Nephron (organoid): ENCODE data around the gene CGN.

Experiments used
- H3K27ac Mint-ChIP-seq, 3 experiments: 2 replicates each; pipeline ENCODE4 v1.8.0; 2020; ENCODE audit warnings: mixed read lengths in 3 of 3, mild to moderate bottlenecking in 2 of 3, moderate library complexity in 1 of 3
- H3K27me3 Mint-ChIP-seq: 2 replicates; pipeline ENCODE4 v1.8.0; 2021; ENCODE audit warnings: low read depth, mild to moderate bottlenecking, moderate library complexity, mixed read lengths
- H3K36me3 Mint-ChIP-seq: 2 replicates; pipeline ENCODE4 v1.8.0; 2020; ENCODE audit warnings: low read depth, mixed read lengths
- H3K4me1 Mint-ChIP-seq: 2 replicates; pipeline ENCODE4 v1.8.0; 2020; ENCODE audit warnings: mixed read lengths
- H3K4me3 Mint-ChIP-seq, 3 experiments: 2 replicates each; pipeline ENCODE4 v1.8.0; 2020; ENCODE audit warnings: mild to moderate bottlenecking in 3 of 3, mixed read lengths in 3 of 3, moderate library complexity in 2 of 3
- H3K9me3 Mint-ChIP-seq: 2 replicates; pipeline ENCODE4 v1.8.0; 2020; ENCODE audit warnings: mixed read lengths
- CTCF ChIP-seq, 3 experiments: fragments of 200-600 bp; sonication (generic); IDR thresholded peaks; one replicate each; pipeline ENCODE4 v1.5.0; 2021; ENCODE audit warnings: antibody characterized with exemption in 3 of 3; ENCODE audit not compliant: unreplicated experiment in 3 of 3

The CGN gene

DNA sequence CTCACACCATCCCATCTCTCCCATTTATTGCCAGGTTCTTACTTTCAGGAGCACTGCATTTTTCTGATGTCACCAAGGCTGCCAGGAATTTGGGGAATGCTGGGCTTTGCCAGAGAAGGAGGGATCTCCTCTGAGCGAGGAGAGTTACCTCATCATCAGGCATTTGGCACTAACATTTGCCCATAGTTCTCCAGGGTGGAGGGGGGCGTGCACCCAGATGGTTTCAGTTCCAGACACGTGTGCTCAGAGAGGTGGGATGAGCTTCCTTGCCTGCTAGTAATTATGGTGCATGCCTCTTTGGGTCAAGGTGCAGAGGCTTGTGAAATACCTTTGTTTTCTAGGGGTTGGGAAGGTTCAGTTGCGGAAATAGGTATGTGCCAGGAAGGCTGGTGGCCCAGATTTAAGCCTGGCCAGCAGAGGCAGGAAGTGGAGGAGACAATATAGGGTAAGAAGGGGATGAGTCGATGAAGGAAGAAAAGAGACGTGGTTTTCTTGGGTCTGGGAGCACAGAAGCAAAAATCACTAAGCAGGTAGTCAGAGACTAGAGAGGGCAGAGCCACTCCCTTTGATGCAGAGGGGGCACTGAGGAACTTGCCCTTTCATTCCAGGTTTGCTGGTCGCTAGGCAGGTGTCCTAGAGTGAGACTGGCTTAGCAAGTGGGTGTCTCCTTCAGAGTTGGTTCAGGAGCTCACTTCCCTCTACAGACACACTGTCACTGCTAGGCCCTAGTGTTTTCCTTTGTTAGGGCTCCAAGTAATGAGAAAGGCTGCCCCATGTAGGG lies 36.1 kb downstream of the CGN start:
- Mint-ChIP-seq H3K36me3 (no peaks in the 10 kb centered on the region), H3K27ac (peak overlapping the region in 2 of 3 experiments; percentile 1 to 33), H3K4me3 (no peak overlapping the region), H3K4me1 (peaks cover 14% of the 10 kb centered on the region), H3K27me3 (no peaks in the 10 kb centered on the region), H3K9me3 (no peaks in the 10 kb centered on the region)
- TF ChIP-seq CTCF (IDR thresholded peaks at IDR 0.05; ENCODE audit: unreplicated experiment in 3 of 3): no peak

DNA sequence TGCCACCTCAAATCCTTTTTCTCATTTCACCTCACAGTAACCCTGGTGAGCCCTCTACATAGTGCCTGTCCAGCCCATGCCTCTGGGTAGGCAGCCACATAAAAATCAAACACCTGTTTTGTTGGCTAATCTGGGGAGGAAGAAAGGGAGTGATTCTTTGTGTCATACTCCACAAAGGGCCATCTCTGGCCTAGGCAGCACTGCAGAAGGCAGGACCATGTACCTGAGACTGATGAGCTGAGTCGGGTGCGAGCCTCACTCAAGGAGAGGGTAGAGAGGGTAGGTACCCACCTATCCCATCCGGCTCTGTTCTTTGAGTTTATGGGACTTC lies 36.7 kb downstream of the CGN start:
- no peaks in the 10 kb centered on the region for H3K36me3 Mint-ChIP-seq
- H3K4me1 Mint-ChIP-seq: peaks cover 8% of the 10 kb centered on the region
- no peak overlapping the region for H3K4me3 Mint-ChIP-seq
- H3K27me3 Mint-ChIP-seq: no peaks in the 10 kb centered on the region
- TF ChIP-seq CTCF (IDR thresholded peaks at IDR 0.05; ENCODE audit: unreplicated experiment in 3 of 3): no peak
- H3K27ac Mint-ChIP-seq: no peak overlapping the region
- H3K9me3 Mint-ChIP-seq: no peaks in the 10 kb centered on the region

- no peaks in the 10 kb centered on the region for H3K36me3 Mint-ChIP-seq
- H3K4me3 Mint-ChIP-seq: no peak overlapping the region
- no peak for TF ChIP-seq CTCF (IDR thresholded peaks at IDR 0.05; ENCODE audit: unreplicated experiment in 3 of 3)
- H3K27ac Mint-ChIP-seq: no peak overlapping the region
- no peaks in the 10 kb centered on the region for H3K27me3 Mint-ChIP-seq
- no peaks in the 10 kb centered on the region for H3K9me3 Mint-ChIP-seq
- H3K4me1 Mint-ChIP-seq: peaks cover 7% of the 10 kb centered on the region
Measured at GRCh38 chr1:151549199-151549598, 38.0 kb downstream of the CGN start.

DNA sequence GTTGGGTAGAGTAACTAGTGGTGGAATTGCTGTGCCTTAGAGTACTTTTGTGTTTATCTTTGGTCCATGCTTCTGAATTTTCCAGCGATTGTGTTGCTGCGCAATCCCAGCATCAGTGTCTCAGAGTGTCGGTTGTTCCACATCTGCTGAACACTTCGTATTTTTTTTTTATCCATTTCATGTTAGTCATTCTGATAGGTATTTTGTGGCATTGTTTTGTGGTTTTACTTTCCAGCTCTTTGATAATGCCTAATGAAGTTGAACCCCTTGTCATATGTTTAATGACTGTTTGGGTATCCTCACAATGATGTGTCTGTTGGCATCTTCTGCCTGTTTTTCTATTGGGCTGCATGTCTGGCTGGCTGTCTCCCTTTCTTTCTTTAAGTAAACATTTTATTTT lies 42.5 kb downstream of the CGN start:
- no peak overlapping the region for H3K27ac Mint-ChIP-seq
- no peaks in the 10 kb centered on the region for H3K4me1 Mint-ChIP-seq
- H3K9me3 Mint-ChIP-seq: no peaks in the 10 kb centered on the region
- TF ChIP-seq CTCF (IDR thresholded peaks at IDR 0.05; ENCODE audit: unreplicated experiment in 3 of 3): no peak
- H3K27me3 Mint-ChIP-seq: peaks cover 3% of the 10 kb centered on the region
- H3K36me3 Mint-ChIP-seq: no peaks in the 10 kb centered on the region
- H3K4me3 Mint-ChIP-seq: no peak overlapping the region

GRCh38 chr1:151556052-151556451 lies 44.9 kb downstream of the CGN start:
- Mint-ChIP-seq H3K27ac (no peak overlapping the region), H3K36me3 (no peaks in the 10 kb centered on the region), H3K4me1 (no peaks in the 10 kb centered on the region), H3K4me3 (no peak overlapping the region), H3K9me3 (no peaks in the 10 kb centered on the region), H3K27me3 (peaks cover 3% of the 10 kb centered on the region)
- TF ChIP-seq CTCF (IDR thresholded peaks at IDR 0.05; ENCODE audit: unreplicated experiment in 3 of 3): no peak

GRCh38 chr1:151562661-151563060 lies 51.5 kb downstream of the CGN start:
- no peak overlapping the region for H3K27ac Mint-ChIP-seq
- no peaks in the 10 kb centered on the region for H3K4me1 Mint-ChIP-seq
- peaks cover 3% of the 10 kb centered on the region for H3K27me3 Mint-ChIP-seq
- no peak overlapping the region for H3K4me3 Mint-ChIP-seq
- no peak for TF ChIP-seq CTCF (IDR thresholded peaks at IDR 0.05; ENCODE audit: unreplicated experiment in 3 of 3)
- H3K9me3 Mint-ChIP-seq: no peaks in the 10 kb centered on the region
- H3K36me3 Mint-ChIP-seq: no peaks in the 10 kb centered on the region
